ENCODE measurements around the gene SND1.

DNA sequence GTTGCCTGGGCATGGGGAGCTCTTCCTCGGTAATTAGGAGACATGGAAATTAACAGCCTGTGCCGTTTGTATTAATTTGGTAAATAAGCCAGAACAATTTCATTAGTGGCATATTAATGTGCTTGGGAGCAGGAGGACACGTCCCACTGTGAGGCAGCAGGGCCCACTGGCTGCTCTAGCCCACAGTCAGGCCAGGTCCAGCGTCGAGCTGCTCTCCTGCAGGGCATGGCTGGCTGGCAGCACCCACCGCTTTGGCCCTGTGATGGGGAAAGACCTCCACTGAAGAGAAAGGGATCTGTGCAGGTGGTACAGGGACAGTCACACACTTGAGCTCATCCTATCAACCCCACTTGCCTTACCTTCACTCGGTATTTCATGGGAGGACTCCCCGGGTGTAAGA lies 416.8 kb downstream of the SND1 start:
- TF ChIP-seq, protein P1, sequence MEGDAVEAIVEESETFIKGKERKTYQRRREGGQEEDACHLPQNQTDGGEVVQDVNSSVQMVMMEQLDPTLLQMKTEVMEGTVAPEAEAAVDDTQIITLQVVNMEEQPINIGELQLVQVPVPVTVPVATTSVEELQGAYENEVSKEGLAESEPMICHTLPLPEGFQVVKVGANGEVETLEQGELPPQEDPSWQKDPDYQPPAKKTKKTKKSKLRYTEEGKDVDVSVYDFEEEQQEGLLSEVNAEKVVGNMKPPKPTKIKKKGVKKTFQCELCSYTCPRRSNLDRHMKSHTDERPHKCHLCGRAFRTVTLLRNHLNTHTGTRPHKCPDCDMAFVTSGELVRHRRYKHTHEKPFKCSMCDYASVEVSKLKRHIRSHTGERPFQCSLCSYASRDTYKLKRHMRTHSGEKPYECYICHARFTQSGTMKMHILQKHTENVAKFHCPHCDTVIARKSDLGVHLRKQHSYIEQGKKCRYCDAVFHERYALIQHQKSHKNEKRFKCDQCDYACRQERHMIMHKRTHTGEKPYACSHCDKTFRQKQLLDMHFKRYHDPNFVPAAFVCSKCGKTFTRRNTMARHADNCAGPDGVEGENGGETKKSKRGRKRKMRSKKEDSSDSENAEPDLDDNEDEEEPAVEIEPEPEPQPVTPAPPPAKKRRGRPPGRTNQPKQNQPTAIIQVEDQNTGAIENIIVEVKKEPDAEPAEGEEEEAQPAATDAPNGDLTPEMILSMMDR (conservative IDR thresholded peaks at IDR 0.05; ENCODE audit: low read depth, low read length): no peak
- TF ChIP-seq EZH2phosphoT487 (IDR thresholded peaks at IDR 0.05; ENCODE audit: borderline replicate concordance, low read length): no peak

Measured in PC-3 (cell line).